ENCODE data around the gene CNOT10. TPM values are rescaled to one million over a fixed set of nuclear protein-coding genes. Genes with fewer than 3 reads are reported as not detected.
A peak's percentile ranks its signal among the peaks of the same experiment; 100 is the strongest.

Gene CNOT10
- polyA plus RNA-seq, 1 of the 3 experiments (the other 2 are of a cell fraction): 23.5 TPM

- TF ChIP-seq EP300 (IDR thresholded peaks at IDR 0.05; ENCODE audit: borderline replicate concordance in 1 of 2, low read depth in 1 of 2, low read length in 1 of 2) (no peak), SIN3A (IDR thresholded peaks at IDR 0.05; ENCODE audit: borderline replicate concordance, low read depth, low read length) (no peak), RAD21 (IDR thresholded peaks at IDR 0.05; ENCODE audit: low read length) (no peak), RFX5 (IDR thresholded peaks at IDR 0.05; ENCODE audit: low read length) (no peak)
- DNase-seq: no peak
- Histone ChIP-seq H2AFZ (ENCODE audit: low read depth) (no peak overlapping the region), H3K4me2 (no peak overlapping the region), H3K4me1 (ENCODE audit: control insufficient read depth in 1 of 2, insufficient read depth in 2 of 2, low read depth in 1 of 2, low read length in 1 of 2) (peaks cover 0 to 4% of the 10 kb centered on the region in 2 experiments; a peak in 3 of 4 replicates), H3K9me2 (no peaks in the 10 kb centered on the region), H3F3A (replicated peaks; ENCODE audit: insufficient read depth) (peaks cover 4% of the 10 kb centered on the region), H3K9me3 (no peaks in the 10 kb centered on the region), H3K4me3 (ENCODE audit: low read depth in 2 of 2, low read length in 1 of 2) (no peak overlapping the region), H3K36me3 (replicated peaks in 1 of 2; ENCODE audit: control insufficient read depth in 1 of 2, insufficient read depth in 2 of 2, low read length in 1 of 2) (no peaks in the 10 kb centered on the region), H3K27me3 (ENCODE audit: insufficient read depth) (no peaks in the 10 kb centered on the region; the same call in 1 of the 2 replicates), H3K9ac (no peak overlapping the region), H3K27ac (ENCODE audit: low read depth in 2 of 2, low read length in 1 of 2) (no peak overlapping the region), H4K20me1 (ENCODE audit: insufficient read depth) (no peaks in the 10 kb centered on the region), H3K79me2 (ENCODE audit: insufficient read depth) (peaks cover 17% of the 10 kb centered on the region)
- CTCF ChIA-PET: interaction anchor here (1.8 kb wide), 1 partner anchor 214 kb away, joined by 4 read pairs; no protein-coding TSS in a partner anchor
- POLR2A ChIA-PET: no interaction called here
- 66% methylated on average over 4 of the region's 4 CpGs for WGBS (ENCODE audit: low lambda C conversion rate)
Measured at GRCh38 chr3:32681811-32682210, 3.2 kb upstream of the CNOT10 start.

GRCh38 chr3:32684029-32684799 lies 774 bp upstream of the CNOT10 start:
- Histone ChIP-seq H3K4me2 (peak overlapping the region; percentile 96; the same call in 1 of the 2 replicates), H3K9me2 (no peaks in the 10 kb centered on the region), H2AFZ (ENCODE audit: low read depth) (peak overlapping the region; percentile 81), H3K27me3 (ENCODE audit: insufficient read depth) (no peaks in the 10 kb centered on the region; the same call in 1 of the 2 replicates), H4K20me1 (ENCODE audit: insufficient read depth) (0 out of 2 replicates have a peak, but pooled peaks cover 5% of the 10 kb centered on the region), H3K4me1 (ENCODE audit: control insufficient read depth in 1 of 2, insufficient read depth in 2 of 2, low read depth in 1 of 2, low read length in 1 of 2) (peaks cover 0 to 7% of the 10 kb centered on the region in 2 experiments; a peak in 3 of 4 replicates), H3K79me2 (ENCODE audit: insufficient read depth) (peaks cover 40% of the 10 kb centered on the region), H3K27ac (ENCODE audit: low read depth in 2 of 2, low read length in 1 of 2) (peak overlapping the region; percentile 72 to 76), H3K9me3 (no peaks in the 10 kb centered on the region), H3K9ac (peak overlapping the region; percentile 81; the same call in 1 of the 2 replicates), H3K4me3 (ENCODE audit: low read depth in 2 of 2, low read length in 1 of 2) (peak overlapping the region; percentile 80 to 87), H3K36me3 (replicated peaks in 1 of 2; ENCODE audit: control insufficient read depth in 1 of 2, insufficient read depth in 2 of 2, low read length in 1 of 2) (peaks cover 2 to 7% of the 10 kb centered on the region in 2 experiments), H3F3A (replicated peaks; ENCODE audit: insufficient read depth) (peaks cover 4% of the 10 kb centered on the region)
- DNase-seq: no peak
- ChIA-PET POLR2A (interaction anchor here (0.9 kb wide), 1 partner anchor 21 kb away, joined by 5 read pairs; no protein-coding TSS in a partner anchor), CTCF (interaction anchor here (0.9 to 1.5 kb wide), 6 partner anchors 9 to 321 kb away, joined by 3 to 5 read pairs (median 3); no protein-coding TSS in a partner anchor)
- WGBS (ENCODE audit: low lambda C conversion rate): 47% methylated on average over 4 of the region's 4 CpGs
- TF ChIP-seq SMC3 (IDR thresholded peaks at IDR 0.05; ENCODE audit: low read depth, low read length): no peak
- no peak for TF ChIP-seq CHD2 (IDR thresholded peaks at IDR 0.05; ENCODE audit: low read length, partially characterized antibody)
- TF ChIP-seq ZBTB33 (IDR thresholded peaks at IDR 0.05; ENCODE audit: borderline replicate concordance, low read depth): no peak
- no peak for TF ChIP-seq FOXM1 (IDR thresholded peaks at IDR 0.05; ENCODE audit: low read depth)
- TF ChIP-seq FOXJ3 (CRISPR knock-in tag; IDR thresholded peaks at IDR 0.05): no peak
- no peak for TF ChIP-seq TCF12 (IDR thresholded peaks at IDR 0.05)
- no peak for TF ChIP-seq SIN3A (IDR thresholded peaks at IDR 0.05; ENCODE audit: borderline replicate concordance, low read depth, low read length)
- no peak for TF ChIP-seq YY1 (IDR thresholded peaks at IDR 0.05; ENCODE audit: low read depth)
